Aorta (tissue), 5 donors: ENCODE measurements around the gene PHEX. TPM values are rescaled to one million over a fixed set of nuclear protein-coding genes. Genes with fewer than 3 reads are reported as not detected.

Source experiments
- ATAC-seq: fragments of 200-7000 bp; cut with Tn5 transposase; one replicate; pipeline ENCODE4 v1.9.1; 2022; ENCODE audit warnings: moderate library complexity; ENCODE audit not compliant: low FRiP score
- DNase-seq, 2 donors: peaks; one replicate each; pipeline ENCODE4 v3.0.0-alpha.2; 2020
- H3K27ac ChIP-seq, 2 donors: one replicate each; pipeline ENCODE4 v1.5.1; 2013; ENCODE audit warnings: low read length in 2 of 2, mild to moderate bottlenecking in 2 of 2, moderate library complexity in 2 of 2, control low read depth in 1 of 2, inconsistent platforms in 1 of 2, low read depth in 1 of 2
- H3K27me3 ChIP-seq, 2 donors: one replicate each; pipeline ENCODE4 v1.6.1; 2013; ENCODE audit warnings: control low read depth in 1 of 2, low read length in 1 of 2, mild to moderate bottlenecking in 1 of 2, moderate library complexity in 1 of 2; ENCODE audit not compliant: insufficient read depth in 2 of 2, control insufficient read depth in 1 of 2
- H3K36me3 ChIP-seq, 2 donors: one replicate each; pipeline ENCODE4 v1.6.1; 2013; ENCODE audit warnings: control low read depth in 1 of 2, low read length in 1 of 2, mild to moderate bottlenecking in 1 of 2; ENCODE audit not compliant: insufficient read depth in 2 of 2, control insufficient read depth in 1 of 2
- H3K4me1 ChIP-seq, 2 donors: one replicate each; pipeline ENCODE4 v1.6.1; 2013; ENCODE audit warnings: low read length in 2 of 2, control low read depth in 1 of 2, mild to moderate bottlenecking in 1 of 2, moderate library complexity in 1 of 2; ENCODE audit not compliant: insufficient read depth in 2 of 2, control insufficient read depth in 1 of 2
- H3K4me3 ChIP-seq, 2 donors: one replicate each; pipeline ENCODE4 v1.5.1; 2013; ENCODE audit warnings: low read length in 2 of 2, control low read depth in 1 of 2, mild to moderate bottlenecking in 1 of 2
- H3K9me3 ChIP-seq: one replicate; pipeline ENCODE4 v1.6.1; 2013; ENCODE audit warnings: mild to moderate bottlenecking, low read length; ENCODE audit not compliant: control insufficient read depth
- WGBS, 2 donors: extraction: QIAGEN DNeasy Blood & Tissue Kit; methylation state at CpG; one replicate each; pipeline ENCODE4 v1.1.7; 2013; 5-methylcytosine and 5-hydroxymethylcytosine counted together
- intact Hi-C, 2 donors: fragments of 100-400 bp; cut with DNase I; formaldehyde crosslinking; loops; one replicate each; pipeline versions ENCODE4 v1.14.2 to v1.15.0; 2022
- long read RNA-seq, 2 donors: library from polyadenylated mRNA; unstranded; transcript quantifications; one replicate each; pipeline ENCODE4 v2.0.0, GENCODE V29; 2020 to 2021
- polyA plus RNA-seq, 2 donors: library from polyadenylated mRNA; stranded (reverse); fragments of 200-250 nt; gene quantifications; one replicate each; pipeline ENCODE4 v1.2.3, GENCODE V29; 2013
- total RNA-seq, 2 donors: library from RNA; stranded (reverse); fragmentation: NEBNext Ultra II Directional; extraction: Animal tissue kit (Norgen Biotek cat#: 25700); gene quantifications; one replicate each; pipeline ENCODE4 v1.2.1, GENCODE V29; 2021
- donor health status: healthy with polysubstance abuse.
- donor health status: Bipolar disorder and iron deficiency.
- donor health status: DM: no; HTN: no; CAD: no.
- donor health status: DM: no; HTN: no; CAD: no.
- donor health status: DM: yes; HTN: yes; CAD: no.

Gene PHEX
- total RNA-seq (under 1 TPM; 0.13 to 0.39 TPM), polyA plus RNA-seq (under 1 TPM in 1 of 2 donors, not detected in 1; 0.13 TPM)
- long read RNA-seq, donor 1 = 0 reads
- long read RNA-seq, donor 2, partial matches to known transcripts = 1 of 1 reads
- long read RNA-seq, donor 2, other reads (novel, unspliced or antisense) = 0 of 1 reads

- DNase-seq (no peak), ATAC-seq (no peak)
- no peak within 1 kb of the TSS for H3K4me3 ChIP-seq
- 67 to 76% methylated on average over 1 of the region's 1 CpG for WGBS, 2 donors
- H3K27me3 ChIP-seq = no peaks in the 10 kb centered on the region
- H3K4me1 ChIP-seq = no peaks in the 10 kb centered on the region
- H3K27ac ChIP-seq = no peak within 1 kb of the TSS
- intact Hi-C loops = no loop called here
- no peaks in the 10 kb centered on the region for H3K36me3 ChIP-seq
- H3K9me3 ChIP-seq = no peaks in the 10 kb centered on the region
Measured at GRCh38 chrX:22032084-22032483, at the start of gene PHEX. Gene PHEX (plus strand): TSS chrX:22032325. CDS start chrX:22033006, 681 bp downstream.

GRCh38 chrX:21985332-21985777 is 46.8 kb upstream of the PHEX start:
- no peaks in the 10 kb centered on the region for H3K27me3 ChIP-seq
- DNase-seq (peak in 1 of 2 donors; percentile 55), ATAC-seq (peak; percentile 89)
- intact Hi-C loops = no loop called here
- H3K4me3 ChIP-seq = no peak overlapping the region
- no peaks in the 10 kb centered on the region for H3K9me3 ChIP-seq
- WGBS, 2 donors = 12 to 14% methylated on average over 3 of the region's 3 CpGs
- H3K36me3 ChIP-seq = peaks cover 0 to 2% of the 10 kb centered on the region in 2 donors
- no peak overlapping the region for H3K27ac ChIP-seq
- H3K4me1 ChIP-seq = no peaks in the 10 kb centered on the region

GRCh38 chrX:21986596-21986995 is 45.5 kb upstream of the PHEX start:
- ATAC-seq (no peak), DNase-seq (no peak)
- H3K4me3 ChIP-seq = no peak overlapping the region
- no peaks in the 10 kb centered on the region for H3K27me3 ChIP-seq
- no peaks in the 10 kb centered on the region for H3K4me1 ChIP-seq
- no peaks in the 10 kb centered on the region for H3K9me3 ChIP-seq
- H3K36me3 ChIP-seq = peaks cover 0 to 2% of the 10 kb centered on the region in 2 donors
- intact Hi-C loops = no loop called here
- no peak overlapping the region for H3K27ac ChIP-seq
- WGBS, 2 donors = 17 to 26% methylated on average over 1 of the region's 1 CpG

- intact Hi-C loops = no loop called here
- no peak overlapping the region for H3K4me3 ChIP-seq
- H3K9me3 ChIP-seq = no peaks in the 10 kb centered on the region
- no peak for DNase-seq
- no peak for ATAC-seq
- peaks cover 0 to 2% of the 10 kb centered on the region in 2 donors for H3K36me3 ChIP-seq
- H3K27ac ChIP-seq = no peak overlapping the region
- no peaks in the 10 kb centered on the region for H3K27me3 ChIP-seq
- 72 to 96% methylated on average over 4 of the region's 4 CpGs for WGBS, 2 donors
- H3K4me1 ChIP-seq = no peaks in the 10 kb centered on the region
Measured at GRCh38 chrX:21989384-21989783, 42.7 kb upstream of the PHEX start.

GRCh38 chrX:21990832-21991231 is 41.3 kb upstream of the PHEX start:
- 77 to 85% methylated on average over 8 of the region's 8 CpGs for WGBS, 2 donors
- intact Hi-C loops = loop anchor here in 1 of 2 donors (10.0 kb wide), 1 partner anchor 144 kb away; no protein-coding TSS in a partner anchor
- no peaks in the 10 kb centered on the region for H3K9me3 ChIP-seq

GRCh38 chrX:21991504-21991903 is 40.6 kb upstream of the PHEX start:
- 95 to 96% methylated on average over 3 of the region's 3 CpGs for WGBS, 2 donors
- Histone ChIP-seq H3K4me3 (no peak overlapping the region), H3K36me3 (peaks cover 0 to 2% of the 10 kb centered on the region in 2 donors), H3K27me3 (no peaks in the 10 kb centered on the region), H3K4me1 (no peaks in the 10 kb centered on the region), H3K27ac (no peak overlapping the region), H3K9me3 (no peaks in the 10 kb centered on the region)
- intact Hi-C loops = loop anchor here in 1 of 2 donors (10.0 kb wide), 1 partner anchor 143 kb away; no protein-coding TSS in a partner anchor
- no peak for DNase-seq
- no peak for ATAC-seq

More at GRCh38 chrX:21990832-21991231, 41.3 kb upstream of the PHEX start:
- DNase-seq = no peak
- no peak for ATAC-seq
- Histone ChIP-seq H3K27ac (no peak overlapping the region), H3K4me3 (no peak overlapping the region), H3K27me3 (no peaks in the 10 kb centered on the region), H3K4me1 (no peaks in the 10 kb centered on the region), H3K36me3 (peaks cover 0 to 2% of the 10 kb centered on the region in 2 donors)

- H3K4me3 ChIP-seq = no peak overlapping the region
- ATAC-seq = no peak
- H3K27ac ChIP-seq = no peak overlapping the region
- DNase-seq = peak in 1 of 2 donors; percentile 71
- H3K4me1 ChIP-seq = no peaks in the 10 kb centered on the region
- H3K36me3 ChIP-seq = peaks cover 0 to 2% of the 10 kb centered on the region in 2 donors
- WGBS, 2 donors = 78 to 88% methylated on average over 7 to 8 of the region's 8 CpGs
- H3K9me3 ChIP-seq = no peaks in the 10 kb centered on the region
- intact Hi-C loops = loop anchor here in 1 of 2 donors (10.0 kb wide), 1 partner anchor 142 kb away; no protein-coding TSS in a partner anchor
- H3K27me3 ChIP-seq = no peaks in the 10 kb centered on the region
Measured at GRCh38 chrX:21993265-21993664, 38.9 kb upstream of the PHEX start.

- H3K4me3 ChIP-seq = no peak overlapping the region
- intact Hi-C loops = loop anchor here in 1 of 2 donors (10.0 kb wide), 1 partner anchor 138 kb away; no protein-coding TSS in a partner anchor
- 71 to 75% methylated on average over 10 of the region's 10 CpGs for WGBS, 2 donors
- no peaks in the 10 kb centered on the region for H3K36me3 ChIP-seq
- ATAC-seq (peak; percentile 68), DNase-seq (no peak)
- H3K9me3 ChIP-seq = no peaks in the 10 kb centered on the region
- H3K4me1 ChIP-seq = no peaks in the 10 kb centered on the region
- no peaks in the 10 kb centered on the region for H3K27me3 ChIP-seq
- H3K27ac ChIP-seq = no peak overlapping the region
Measured at GRCh38 chrX:21996872-21997455, 35.2 kb upstream of the PHEX start.

GRCh38 chrX:21998037-21998436 is 34.1 kb upstream of the PHEX start:
- WGBS, 2 donors = 68 to 71% methylated on average over 4 of the region's 4 CpGs
- Histone ChIP-seq H3K4me3 (no peak overlapping the region), H3K36me3 (no peaks in the 10 kb centered on the region), H3K27me3 (no peaks in the 10 kb centered on the region), H3K27ac (no peak overlapping the region), H3K9me3 (no peaks in the 10 kb centered on the region), H3K4me1 (no peaks in the 10 kb centered on the region)
- intact Hi-C loops = loop anchor here in 1 of 2 donors (10.0 kb wide), 1 partner anchor 137 kb away; no protein-coding TSS in a partner anchor
- no peak for ATAC-seq
- no peak for DNase-seq
